22Rv1 (cell line): ENCODE measurements around the gene C1orf35.
A peak's percentile ranks its signal among the peaks of the same experiment; 100 is the strongest.

ENCODE experiments used
- H3K27ac ChIP-seq: fragments of 450-650 bp; 2 replicates; pipeline ENCODE4 v1.5.1; 2017
- CTCF ChIP-seq: fragments of 450-650 bp; IDR thresholded peaks from 2 replicates; pipeline ENCODE4 v1.5.1; 2017; ENCODE audit warnings: mild to moderate bottlenecking
- ZFX ChIP-seq: fragments of 450-650 bp; IDR thresholded peaks from 2 replicates; pipeline ENCODE4 v1.6.1; 2017; ENCODE audit warnings: antibody characterized with exemption, borderline replicate concordance

The C1orf35 gene

GRCh38 chr1:228141226-228142044, 38.3 kb upstream of the C1orf35 start:
- no peak for TF ChIP-seq CTCF
- TF ChIP-seq ZFX = no peak
- H3K27ac ChIP-seq = peak overlapping the region; percentile 86

- no peak for TF ChIP-seq CTCF
- no peak for TF ChIP-seq ZFX
- peak overlapping the region; percentile 86 for H3K27ac ChIP-seq
Measured at GRCh38 chr1:228140724-228141225, 37.6 kb upstream of the C1orf35 start.

GRCh38 chr1:228139931-228140723, 37.0 kb upstream of the C1orf35 start, which contains the start of gene GUK1:
Gene GUK1, plus strand, starts transcription at chr1:228140279. Its CDS starts 24 bp downstream, at chr1:228140303.
- peak within 1 kb of the TSS; percentile 86 for H3K27ac ChIP-seq
- TF ChIP-seq CTCF (peak; percentile 51), ZFX (no peak)

- TF ChIP-seq ZFX (no peak), CTCF (no peak)
- peak overlapping the region; percentile 86 for H3K27ac ChIP-seq
Measured at GRCh38 chr1:228139406-228139930, 36.3 kb upstream of the C1orf35 start.

- TF ChIP-seq CTCF (no peak), ZFX (no peak)
- H3K27ac ChIP-seq = no peak overlapping the region
Measured at GRCh38 chr1:228136901-228137300, 33.8 kb upstream of the C1orf35 start.

GRCh38 chr1:228134591-228134990, 31.5 kb upstream of the C1orf35 start:
- no peak overlapping the region for H3K27ac ChIP-seq
- TF ChIP-seq ZFX (no peak), CTCF (no peak)
